NCI-H2171 treated with DMSO at 0.1 percent for 48 hours (cell line): ENCODE data around the gene ZNF324.
"Not testable (repeated sequence)": the region's sequence is repeated elsewhere in the genome, so short reads cannot be mapped to it uniquely, and the experiment has no call there.

Experiments
- DNase-seq: peaks from one replicate; lab custom pipeline; 2025; lab: John Stamatoyannopoulos, UW

ZNF324 gene

GRCh38 chr19:58500242-58500641 is 33.4 kb downstream of the ZNF324 start:
- no peak for DNase-seq

- not testable (repeated sequence) for DNase-seq
Measured at GRCh38 chr19:58507602-58508223, 40.8 kb downstream of the ZNF324 start.

- DNase-seq: no peak
Measured at GRCh38 chr19:58509731-58510083, 42.8 kb downstream of the ZNF324 start.

- DNase-seq: no peak
Measured at GRCh38 chr19:58510084-58510862, 43.4 kb downstream of the ZNF324 start.

- DNase-seq: no peak
Measured at GRCh38 chr19:58511353-58512208, 44.7 kb downstream of the ZNF324 start, which contains the start of gene SLC27A5. Gene SLC27A5, minus strand, starts transcription at chr19:58511992. Its CDS starts 37 bp downstream, at chr19:58511955.

- DNase-seq: no peak
Measured at GRCh38 chr19:58513213-58513693, 46.4 kb downstream of the ZNF324 start.

GRCh38 chr19:58513694-58514563 is 47.0 kb downstream of the ZNF324 start:
- peak; percentile 78 for DNase-seq

- no peak for DNase-seq
Measured at GRCh38 chr19:58514564-58515022, 47.7 kb downstream of the ZNF324 start.

- no peak for DNase-seq
Measured at GRCh38 chr19:58515259-58515658, 48.4 kb downstream of the ZNF324 start.

- no peak for DNase-seq
Measured at GRCh38 chr19:58516246-58516836, 49.5 kb downstream of the ZNF324 start.

- DNase-seq: no peak
Measured at GRCh38 chr19:58516964-58517833, 50.3 kb downstream of the ZNF324 start.

- DNase-seq: no peak
Measured at GRCh38 chr19:58518256-58519086, 51.6 kb downstream of the ZNF324 start.

- peak; percentile 77 for DNase-seq
Measured at GRCh38 chr19:58519087-58519354, 52.1 kb downstream of the ZNF324 start.

GRCh38 chr19:58519355-58520256 is 52.7 kb downstream of the ZNF324 start, which contains the start of gene ZBTB45:
Gene ZBTB45, minus strand, starts transcription at chr19:58519810. Its CDS starts 2,137 bp downstream, at chr19:58517673.
- peak; percentile 99 for DNase-seq

- DNase-seq: no peak
Measured at GRCh38 chr19:58520257-58520599, 53.3 kb downstream of the ZNF324 start.

GRCh38 chr19:58521651-58522050 is 54.8 kb downstream of the ZNF324 start:
- no peak for DNase-seq

- no peak for DNase-seq
Measured at GRCh38 chr19:58522709-58523108, 55.8 kb downstream of the ZNF324 start.
